Epithelial cell of proximal tubule (primary cell): ENCODE results near the gene LDB2. TPM values are rescaled to one million over a fixed set of nuclear protein-coding genes. Genes with fewer than 3 reads are reported as not detected.

ENCODE experiments used
- DNase-seq: peaks from one replicate; pipeline ENCODE4 v3.0.0-alpha.2; 2011; ENCODE audit warnings: low read depth
- H3K4me3 ChIP-seq: 2 replicates; pipeline ENCODE4 v1.5.1; 2011; ENCODE audit warnings: low read depth, mild to moderate bottlenecking, low read length
- total RNA-seq: library from RNA; depleted of rRNA; stranded (reverse); fragments of >200 nt; gene quantifications from 2 replicates; pipeline ENCODE4 v1.2.3, GENCODE V29; 2015
- TF ChIP-seq, protein P1 (sequence below): conservative IDR thresholded peaks from 2 replicates; pipeline ENCODE4 v1.5.1; 2012; ENCODE audit warnings: low read depth, mild to moderate bottlenecking, low read length

Gene LDB2
- total RNA-seq, 1 donor from 2014 or later: 0.75 TPM

GRCh38 chr4:16627999-16628398, 270.4 kb downstream of the LDB2 start:
- peak; percentile 13 for DNase-seq
- TF ChIP-seq, protein P1, sequence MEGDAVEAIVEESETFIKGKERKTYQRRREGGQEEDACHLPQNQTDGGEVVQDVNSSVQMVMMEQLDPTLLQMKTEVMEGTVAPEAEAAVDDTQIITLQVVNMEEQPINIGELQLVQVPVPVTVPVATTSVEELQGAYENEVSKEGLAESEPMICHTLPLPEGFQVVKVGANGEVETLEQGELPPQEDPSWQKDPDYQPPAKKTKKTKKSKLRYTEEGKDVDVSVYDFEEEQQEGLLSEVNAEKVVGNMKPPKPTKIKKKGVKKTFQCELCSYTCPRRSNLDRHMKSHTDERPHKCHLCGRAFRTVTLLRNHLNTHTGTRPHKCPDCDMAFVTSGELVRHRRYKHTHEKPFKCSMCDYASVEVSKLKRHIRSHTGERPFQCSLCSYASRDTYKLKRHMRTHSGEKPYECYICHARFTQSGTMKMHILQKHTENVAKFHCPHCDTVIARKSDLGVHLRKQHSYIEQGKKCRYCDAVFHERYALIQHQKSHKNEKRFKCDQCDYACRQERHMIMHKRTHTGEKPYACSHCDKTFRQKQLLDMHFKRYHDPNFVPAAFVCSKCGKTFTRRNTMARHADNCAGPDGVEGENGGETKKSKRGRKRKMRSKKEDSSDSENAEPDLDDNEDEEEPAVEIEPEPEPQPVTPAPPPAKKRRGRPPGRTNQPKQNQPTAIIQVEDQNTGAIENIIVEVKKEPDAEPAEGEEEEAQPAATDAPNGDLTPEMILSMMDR: no peak
- H3K4me3 ChIP-seq: no peak overlapping the region

- no peak overlapping the region for H3K4me3 ChIP-seq
- no peak for DNase-seq
- TF ChIP-seq, protein P1: no peak
Measured at GRCh38 chr4:16626945-16627344, 271.5 kb downstream of the LDB2 start.

- TF ChIP-seq, protein P1: no peak
- no peak overlapping the region for H3K4me3 ChIP-seq
Measured at GRCh38 chr4:16622826-16623225, 275.6 kb downstream of the LDB2 start.

GRCh38 chr4:16617435-16617834, 281.0 kb downstream of the LDB2 start:
- H3K4me3 ChIP-seq: no peak overlapping the region
- no peak for DNase-seq
- TF ChIP-seq, protein P1: no peak

More at GRCh38 chr4:16622826-16623225, 275.6 kb downstream of the LDB2 start:
- no peak for DNase-seq

DNA sequence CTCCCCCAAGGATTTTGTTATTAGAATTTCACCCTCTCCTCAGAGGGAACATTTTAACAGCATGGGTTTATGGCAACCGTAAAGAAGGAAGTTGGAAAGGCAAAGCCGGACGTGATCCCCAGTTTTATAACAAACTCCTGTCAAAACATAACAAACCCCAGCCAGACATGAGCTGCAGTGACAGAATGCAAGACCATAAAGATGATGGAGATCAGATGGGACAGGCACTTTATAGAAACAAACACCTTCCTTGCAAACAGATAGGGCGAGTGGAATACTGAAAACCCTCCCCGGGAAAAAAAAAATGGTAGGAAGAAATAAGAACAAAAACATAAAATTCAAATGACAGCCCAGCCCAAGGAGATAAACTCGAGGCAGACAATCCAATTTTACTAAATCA, 281.4 kb downstream of the LDB2 start:
- no peak overlapping the region for H3K4me3 ChIP-seq
- TF ChIP-seq, protein P1: no peak
- no peak for DNase-seq

DNA sequence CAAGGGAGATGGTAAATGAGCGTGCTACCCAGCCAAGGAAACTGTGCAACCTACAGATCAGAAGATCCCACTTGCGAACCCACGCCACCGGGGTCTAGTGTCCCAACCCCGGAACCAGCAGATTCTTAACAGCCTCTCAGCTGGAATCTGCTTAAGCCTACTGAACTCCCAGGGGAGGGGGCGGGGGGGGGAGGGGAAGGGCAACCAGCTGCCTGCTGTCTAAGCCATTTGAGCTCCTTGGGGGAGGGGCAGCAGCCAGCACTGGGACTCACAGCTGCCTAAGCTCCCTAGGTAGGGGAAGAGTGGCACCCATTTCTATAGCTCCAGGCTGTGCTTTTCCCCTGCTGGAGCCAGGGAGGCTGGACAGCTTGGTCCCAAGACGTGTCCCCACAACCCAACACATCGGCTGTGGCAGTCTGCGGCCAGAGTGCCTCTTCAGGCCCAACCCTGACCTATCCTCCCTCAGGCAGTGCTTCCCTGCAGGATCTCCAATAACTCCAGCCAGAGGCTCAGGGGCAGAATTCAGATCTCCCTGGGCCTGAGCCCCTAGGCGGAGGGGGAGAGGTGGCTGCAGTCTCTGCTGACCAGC, 289.2 kb downstream of the LDB2 start:
- TF ChIP-seq, protein P1: no peak
- no peak for DNase-seq
- H3K4me3 ChIP-seq: no peak overlapping the region

DNA sequence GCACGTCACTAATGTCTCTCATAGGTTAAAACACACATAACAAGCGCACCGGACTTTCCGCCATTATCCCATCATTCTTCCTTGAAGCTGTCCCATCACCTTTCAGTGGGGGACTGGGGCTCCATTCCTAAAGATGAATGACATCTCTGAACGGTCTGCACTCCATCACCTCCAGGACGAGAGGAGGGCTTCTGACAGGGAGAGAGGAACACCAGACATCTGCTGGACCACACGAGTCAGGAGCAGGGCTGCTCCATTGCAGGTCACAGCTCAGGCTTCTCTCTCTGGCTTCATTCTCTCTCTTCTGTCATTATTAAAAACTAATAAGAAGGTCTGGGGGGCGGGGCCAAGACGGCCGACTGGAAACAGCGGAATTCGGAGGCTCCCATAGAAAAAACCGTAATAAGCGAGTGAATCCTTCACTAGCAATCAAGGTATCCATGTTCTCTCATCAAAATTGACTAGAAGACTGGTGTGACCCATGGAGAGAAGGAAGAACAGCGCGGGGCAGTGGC, 289.8 kb downstream of the LDB2 start:
- no peak for DNase-seq
- no peak overlapping the region for H3K4me3 ChIP-seq
- TF ChIP-seq, protein P1: no peak
